Inferior parietal cortex (tissue), 1 donor: ENCODE measurements around the gene SPSB3.

Source experiments
- DNase-seq: peaks from one replicate; pipeline ENCODE4 v3.0.0-alpha.2; 2016; ENCODE audit errors: extremely low spot score

SPSB3 gene

GRCh38 chr16:1788708-1789100 is 6.3 kb upstream of the SPSB3 start:
- DNase-seq, result no peak

GRCh38 chr16:1788095-1788707 is 5.8 kb upstream of the SPSB3 start:
- DNase-seq, result no peak

- DNase-seq, result no peak
Measured at GRCh38 chr16:1787322-1788094, 5.1 kb upstream of the SPSB3 start.

- no peak for DNase-seq
Measured at GRCh38 chr16:1787056-1787321, 4.6 kb upstream of the SPSB3 start.

- no peak for DNase-seq
Measured at GRCh38 chr16:1786242-1787055, 4.1 kb upstream of the SPSB3 start.

- DNase-seq, result no peak
Measured at GRCh38 chr16:1785846-1786170, 3.4 kb upstream of the SPSB3 start.

GRCh38 chr16:1784977-1785845 is 2.8 kb upstream of the SPSB3 start:
- no peak for DNase-seq

GRCh38 chr16:1781758-1782407 is 488 bp downstream of the SPSB3 start:
- DNase-seq, result no peak

GRCh38 chr16:1781254-1781653 is 1.1 kb downstream of the SPSB3 start:
- DNase-seq, result no peak

- no peak for DNase-seq
Measured at GRCh38 chr16:1780677-1781072, 1.7 kb downstream of the SPSB3 start.

GRCh38 chr16:1779741-1780676 is 2.4 kb downstream of the SPSB3 start:
- no peak for DNase-seq

- DNase-seq, result no peak
Measured at GRCh38 chr16:1779234-1779701, 3.1 kb downstream of the SPSB3 start.

- no peak for DNase-seq
Measured at GRCh38 chr16:1778200-1779179, 3.9 kb downstream of the SPSB3 start.

GRCh38 chr16:1777375-1778199 is 4.8 kb downstream of the SPSB3 start:
- no peak for DNase-seq

- DNase-seq, result no peak
Measured at GRCh38 chr16:1776991-1777374, 5.4 kb downstream of the SPSB3 start.

- no peak for DNase-seq
Measured at GRCh38 chr16:1776672-1776955, 5.8 kb downstream of the SPSB3 start.

- no peak for DNase-seq
Measured at GRCh38 chr16:1775846-1776671, 6.3 kb downstream of the SPSB3 start.
